ENCODE results near the gene EDIL3.

Gene EDIL3

DNA sequence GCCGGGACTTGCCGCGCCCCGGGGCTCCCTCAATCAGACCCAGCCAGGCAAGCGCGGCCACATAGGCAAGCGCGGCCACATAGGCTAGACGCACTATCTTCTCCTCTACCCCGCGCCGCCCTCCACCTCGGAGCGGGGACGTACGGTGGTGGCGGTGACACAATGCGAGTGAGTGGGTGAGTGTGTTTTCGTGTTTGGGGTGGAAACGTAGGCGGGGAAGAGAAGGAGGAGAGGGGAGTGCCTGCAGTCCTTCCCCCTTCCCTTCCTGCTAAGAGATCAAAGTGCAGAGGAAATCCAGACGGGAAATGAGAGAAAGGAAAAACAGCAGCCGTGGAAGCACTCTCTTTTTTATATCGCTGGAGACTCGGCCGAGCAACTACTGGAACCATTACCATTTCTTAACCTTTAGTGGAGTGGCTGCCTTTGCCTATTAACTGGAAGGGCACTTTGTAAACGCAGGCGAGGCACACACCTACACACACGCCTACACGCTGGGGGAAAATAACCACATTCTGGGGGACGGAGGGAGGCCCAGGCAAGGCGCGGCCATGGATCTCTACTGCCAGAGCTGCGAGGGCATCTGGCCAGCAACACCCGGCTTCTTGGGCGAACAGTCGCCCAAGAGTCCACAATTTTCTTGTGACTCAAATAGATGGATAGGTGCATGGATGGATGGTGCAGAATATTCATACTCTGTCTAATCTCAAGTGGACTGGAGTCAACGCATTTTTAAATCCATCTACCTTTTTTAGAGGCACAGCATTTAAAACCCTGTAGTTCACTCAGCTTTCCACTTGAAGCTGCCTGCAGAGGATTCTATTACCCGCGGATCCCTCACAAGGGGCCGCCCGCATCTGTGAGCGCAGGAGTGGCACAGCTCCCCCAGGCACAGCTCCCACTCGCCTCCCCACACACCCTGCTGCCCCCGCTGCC, 2.1 kb downstream of the EDIL3 start:
- DNase-seq, result peak; percentile 32 to 83 (median 69)
- intact Hi-C loops (cut with DNase I), result loop anchor here (10.0 kb wide), 2 partner anchors 98 to 458 kb away; no protein-coding TSS in a partner anchor

DNA sequence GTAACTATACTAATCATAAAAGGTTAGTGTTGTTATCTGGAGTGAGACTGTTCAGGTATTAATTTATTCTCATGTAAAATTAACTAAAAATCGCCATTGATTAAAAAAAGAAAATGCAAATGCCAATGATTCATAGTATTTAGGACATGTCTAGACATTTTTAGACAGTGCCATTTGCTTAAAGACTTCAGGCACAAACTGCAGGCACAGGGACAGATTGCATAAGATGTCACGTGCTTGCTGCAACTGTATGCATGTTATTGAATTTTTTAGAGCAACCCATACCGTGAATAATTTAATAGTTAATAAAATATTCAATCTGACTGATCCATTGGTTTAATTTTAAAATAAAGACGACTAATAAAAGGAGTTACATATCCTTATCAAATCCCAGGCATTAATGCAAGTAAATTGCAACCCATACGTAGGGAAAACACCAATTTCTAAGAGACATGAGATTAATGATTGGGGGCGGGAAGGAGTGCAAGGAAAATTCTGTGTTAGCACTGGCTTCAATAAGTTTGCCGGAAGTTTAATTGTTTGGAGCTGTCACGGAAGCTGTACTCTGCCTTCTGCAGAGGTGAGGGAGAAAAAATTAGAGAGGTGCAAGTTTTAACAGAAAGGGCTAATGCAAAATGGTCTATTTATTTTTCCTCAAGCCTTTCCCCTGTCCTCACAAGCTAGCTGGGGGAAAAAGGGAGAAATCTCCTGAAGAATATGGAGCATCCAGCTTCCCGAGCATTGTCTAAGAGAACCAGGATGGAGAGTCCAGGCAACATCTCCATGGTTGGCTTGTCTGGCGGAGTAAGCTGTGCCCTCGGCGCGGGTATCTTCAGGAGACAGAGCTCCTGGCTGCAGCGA, 2.9 kb downstream of the EDIL3 start:
- intact Hi-C loops (cut with DNase I), result loop anchor here (10.0 kb wide), 2 partner anchors 97 to 457 kb away; no protein-coding TSS in a partner anchor

DNA sequence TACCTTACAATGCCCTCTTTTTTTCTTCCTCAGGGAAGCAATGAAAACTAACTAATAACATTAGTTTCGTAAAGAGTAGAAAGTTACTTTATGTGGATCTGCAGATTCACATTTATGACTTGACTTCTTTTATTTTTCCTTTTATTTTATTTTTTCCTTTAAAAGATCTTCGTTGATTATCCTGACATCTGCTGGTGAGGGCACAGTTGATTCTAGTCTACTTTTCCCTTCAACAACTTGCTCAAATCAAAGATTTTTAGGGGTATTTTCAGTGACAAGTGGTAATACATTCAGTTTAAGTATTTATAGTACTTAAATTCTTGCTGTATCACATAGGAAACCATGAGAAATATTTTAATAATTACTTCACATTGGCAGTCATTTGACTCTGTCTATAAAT, 4.9 kb downstream of the EDIL3 start:
- DNase-seq, result peak in 1 of 42 donors; percentile 25
- intact Hi-C loops (cut with DNase I), result loop anchor here (10.0 kb wide), 2 partner anchors 95 to 455 kb away; no protein-coding TSS in a partner anchor

More for the DNA sequence above, 2.9 kb downstream of the EDIL3 start:
- peak in 37 of 42 donors; percentile 18 to 82 (median 56) for DNase-seq

DNA sequence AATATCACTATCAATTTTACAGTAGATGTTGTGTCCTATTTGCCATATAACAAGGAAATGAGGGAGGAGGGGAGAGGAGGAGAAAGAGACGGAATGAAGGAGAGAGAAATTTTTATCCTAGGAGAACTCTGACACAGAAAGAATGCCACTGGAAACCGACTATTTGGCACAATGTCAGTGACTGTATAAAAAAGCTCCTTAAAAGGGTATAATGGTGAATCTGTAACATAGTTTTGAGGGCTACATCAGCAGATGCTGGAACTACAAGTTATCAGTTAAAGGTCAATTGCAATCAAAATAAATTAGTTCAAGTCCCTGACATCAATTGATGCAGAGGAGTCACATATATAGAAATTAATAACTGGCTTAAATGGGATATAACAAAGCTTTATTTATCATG, 5.7 kb downstream of the EDIL3 start:
- no peak for DNase-seq
- intact Hi-C loops (cut with DNase I), result no loop called here

DNA sequence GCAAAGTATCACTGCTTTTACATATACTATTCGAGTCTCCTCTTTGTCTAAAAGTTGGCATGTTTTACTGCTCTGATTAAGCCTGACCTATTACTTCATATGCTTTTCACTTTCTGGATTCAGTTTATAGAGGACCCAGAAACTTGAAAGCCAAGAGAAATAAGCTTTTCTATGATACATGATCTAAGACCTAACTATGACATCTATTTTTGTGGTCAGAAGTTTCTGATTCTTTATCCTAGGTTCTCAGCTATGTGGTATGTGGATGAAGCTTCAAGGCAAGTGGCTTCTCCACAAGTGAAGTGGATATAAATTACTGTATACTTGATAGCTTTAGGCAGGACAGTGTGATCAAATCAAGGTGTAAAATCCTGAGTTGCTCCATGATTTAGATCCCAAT, 6.3 kb downstream of the EDIL3 start:
- DNase-seq, result no peak
- intact Hi-C loops (cut with DNase I), result no loop called here

DNA sequence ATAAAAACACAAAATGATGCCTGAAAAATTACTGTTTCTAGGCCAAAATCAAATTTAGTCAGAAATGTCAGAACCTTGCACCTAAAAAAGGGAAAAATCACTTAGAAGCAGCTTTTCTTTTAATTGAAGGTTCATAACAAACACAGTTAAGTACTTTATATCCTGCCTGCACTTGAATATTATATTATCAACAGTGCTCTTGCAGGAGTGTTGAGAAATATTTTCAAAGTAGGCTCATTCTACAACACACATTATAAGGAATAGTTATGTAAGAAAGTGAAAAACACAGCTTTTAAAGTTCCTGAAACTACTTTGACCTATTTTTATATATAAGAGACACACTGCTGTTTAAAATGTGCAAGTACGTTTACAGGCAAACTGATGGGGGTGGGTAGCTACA, 8.3 kb downstream of the EDIL3 start:
- DNase-seq, result no peak
- intact Hi-C loops (cut with DNase I), result no loop called here

DNA sequence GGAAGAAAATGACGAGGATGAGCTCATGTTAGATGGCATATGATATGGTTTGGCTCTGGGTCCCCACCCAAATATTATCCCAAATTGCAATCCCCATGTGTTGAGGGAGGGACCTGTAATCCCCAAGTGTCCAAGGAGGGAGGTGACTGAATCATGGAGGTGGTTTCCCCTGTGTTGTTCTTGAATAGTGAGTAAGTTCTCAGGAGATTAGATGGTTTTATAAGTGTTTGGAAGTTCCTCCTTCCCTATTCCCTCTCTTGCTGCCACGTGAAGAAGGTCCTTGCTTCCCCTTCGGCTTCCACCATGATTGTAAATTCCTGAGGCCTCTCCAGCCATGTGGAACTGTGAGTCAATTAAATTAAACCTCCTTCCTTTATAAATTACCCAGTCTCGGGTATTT, 10.1 kb downstream of the EDIL3 start:
- DNase-seq, result no peak
- intact Hi-C loops (cut with DNase I), result no loop called here

DNA sequence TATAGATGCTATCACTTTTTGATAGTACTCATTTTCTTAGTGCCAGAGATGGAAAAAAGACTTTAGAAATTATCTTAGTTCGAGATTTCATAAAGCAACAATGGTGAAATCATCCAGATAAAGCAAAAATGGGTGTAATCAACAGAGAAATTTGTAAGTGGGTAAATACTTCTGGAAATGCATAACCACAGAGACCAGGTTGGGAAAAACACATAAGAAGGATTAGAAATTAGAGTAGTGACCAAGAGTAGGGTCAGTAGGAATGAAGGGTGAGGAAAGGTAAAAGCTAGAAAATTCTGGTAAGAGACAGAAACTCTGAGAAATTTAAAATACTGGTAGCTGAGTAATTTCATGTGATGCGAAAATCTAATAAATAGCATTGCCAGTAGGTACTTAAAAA, 11.2 kb downstream of the EDIL3 start:
- DNase-seq, result no peak
- intact Hi-C loops (cut with DNase I), result no loop called here

DNA sequence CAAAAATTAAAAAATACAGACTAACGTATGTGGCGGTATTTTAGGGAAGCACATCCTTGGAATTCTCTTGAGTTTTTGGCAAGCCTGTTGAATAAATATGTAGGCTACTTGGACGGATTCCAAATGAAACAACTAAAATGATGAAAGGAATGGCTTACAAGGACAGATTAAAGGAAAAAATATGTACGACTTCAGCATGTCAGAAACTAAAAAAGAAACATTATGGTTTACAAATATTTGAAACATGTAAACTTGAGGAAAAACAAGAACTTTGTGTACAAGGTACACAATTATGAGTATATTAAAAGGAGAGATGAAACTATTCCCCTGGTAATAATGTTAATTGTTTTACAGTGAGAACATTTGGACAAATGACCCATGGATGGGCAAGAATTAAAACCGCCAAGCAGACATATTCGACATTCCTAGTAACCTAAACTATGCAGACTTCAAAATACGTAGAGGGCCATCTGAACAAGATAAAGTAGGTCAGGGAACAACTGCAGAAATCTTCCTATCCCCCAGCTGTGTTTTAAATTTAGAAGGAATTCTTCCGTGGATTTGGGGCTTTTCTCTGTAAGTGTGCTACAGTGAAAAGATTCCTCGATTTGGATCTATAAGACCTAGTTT, 12.5 kb downstream of the EDIL3 start:
- intact Hi-C loops (cut with DNase I), result no loop called here
- no peak for DNase-seq

DNA sequence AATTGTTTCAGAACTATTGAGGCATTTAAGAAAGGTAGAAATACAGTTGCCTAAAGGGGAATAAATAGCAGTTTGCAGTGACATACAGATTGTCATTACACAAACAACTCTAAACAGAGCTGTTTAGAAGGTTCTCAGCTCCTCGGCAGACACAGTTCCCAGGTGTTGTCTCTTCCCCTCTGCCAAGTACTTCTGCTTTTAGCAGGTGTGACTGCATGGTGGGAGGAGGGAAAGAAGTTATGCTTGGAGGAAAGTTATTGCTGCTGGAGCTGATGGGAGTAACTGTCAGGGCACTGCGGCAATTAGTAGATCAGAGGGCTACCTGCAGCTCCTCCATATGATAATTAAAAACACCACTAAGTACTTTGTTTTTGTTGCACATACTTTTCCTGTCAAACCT, 14.5 kb downstream of the EDIL3 start:
- DNase-seq, result no peak
- intact Hi-C loops (cut with DNase I), result no loop called here

DNA sequence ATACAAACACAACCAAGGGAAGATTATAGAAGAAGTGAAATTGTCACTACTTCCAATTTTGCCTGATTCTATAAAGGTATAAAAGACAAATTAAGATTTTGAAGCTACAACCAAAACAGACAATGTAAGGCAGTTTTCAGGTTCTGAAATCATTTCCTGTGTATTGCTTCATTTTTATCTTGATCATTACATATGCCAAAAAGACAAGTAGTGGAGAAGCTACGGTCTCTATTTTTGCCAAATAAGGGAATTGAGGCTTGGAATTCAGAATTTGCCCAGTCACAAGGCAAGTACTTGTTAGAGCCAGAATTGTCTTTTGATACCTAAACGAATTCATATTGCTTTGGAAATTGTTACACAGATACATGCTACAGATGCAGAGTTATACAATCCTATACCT, 20.6 kb downstream of the EDIL3 start:
- intact Hi-C loops (cut with DNase I), result no loop called here
- DNase-seq, result no peak

DNA sequence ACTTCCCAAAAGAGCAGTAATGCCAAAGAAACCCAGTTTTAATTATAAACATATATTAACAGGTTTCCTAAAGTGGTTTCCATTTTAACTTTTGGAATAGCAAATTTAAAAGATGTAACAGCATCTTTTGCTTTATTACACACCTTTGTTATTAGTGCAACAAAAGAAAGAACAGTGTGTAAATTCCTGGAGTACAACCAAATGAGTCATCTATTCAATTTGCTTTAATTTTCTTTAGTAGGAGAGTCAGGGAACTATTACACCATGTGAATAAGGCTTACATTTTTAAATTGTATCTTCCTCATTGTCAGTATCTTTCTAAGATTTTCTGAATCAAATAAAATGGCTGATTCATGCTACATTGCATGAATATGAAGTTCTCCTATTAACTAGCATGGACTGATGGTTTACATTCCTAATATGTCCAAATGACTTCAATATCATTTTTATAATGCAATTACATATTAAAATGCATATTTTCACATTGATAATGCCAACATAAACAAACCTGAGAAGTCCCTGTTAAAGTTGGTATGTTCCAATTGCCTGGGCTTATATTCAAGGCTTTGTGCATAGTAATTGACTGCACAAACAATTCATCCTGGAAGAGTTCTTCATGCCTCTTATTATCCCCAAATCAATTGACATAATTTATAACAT, 22.5 kb downstream of the EDIL3 start:
- no peak for DNase-seq
- intact Hi-C loops (cut with DNase I), result no loop called here

DNA sequence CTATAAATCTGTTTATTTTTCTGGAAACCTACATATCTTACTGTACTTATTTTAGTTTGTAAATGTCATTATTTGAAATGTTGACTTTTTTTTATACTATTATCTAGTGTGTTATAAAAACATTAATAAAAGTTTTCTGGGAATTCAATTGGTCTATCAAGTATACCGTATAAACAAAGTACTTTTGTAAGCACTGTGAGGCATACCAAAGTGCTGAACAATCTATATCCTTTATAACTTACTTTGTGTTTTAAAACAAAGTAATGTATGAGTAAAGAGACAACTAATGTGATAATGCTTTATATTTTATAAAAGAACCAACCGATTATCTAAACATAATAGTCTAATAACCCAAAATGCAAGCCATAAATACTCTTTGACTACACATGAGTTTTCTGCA, 23.1 kb downstream of the EDIL3 start:
- intact Hi-C loops (cut with DNase I), result no loop called here
- no peak for DNase-seq

DNA sequence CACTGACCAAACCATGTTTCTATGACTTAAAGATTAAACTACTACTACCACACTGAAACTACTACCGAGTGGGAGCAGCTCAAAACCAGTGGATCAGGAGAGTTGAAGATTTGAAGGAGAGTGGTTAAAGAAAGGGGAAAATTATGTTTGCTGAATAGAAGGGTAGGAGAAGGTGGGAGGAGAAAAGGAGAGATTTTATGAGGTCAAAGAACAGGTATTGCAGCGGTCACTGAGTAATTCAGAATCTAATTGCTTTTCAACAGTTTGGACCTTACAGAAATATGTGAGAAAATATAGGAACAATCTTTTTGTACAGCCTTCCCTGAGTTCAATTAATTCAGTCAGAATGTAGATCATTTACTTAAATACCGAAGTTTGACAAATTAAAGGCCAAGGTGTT, 24.6 kb downstream of the EDIL3 start:
- intact Hi-C loops (cut with DNase I), result no loop called here
- DNase-seq, result no peak

DNA sequence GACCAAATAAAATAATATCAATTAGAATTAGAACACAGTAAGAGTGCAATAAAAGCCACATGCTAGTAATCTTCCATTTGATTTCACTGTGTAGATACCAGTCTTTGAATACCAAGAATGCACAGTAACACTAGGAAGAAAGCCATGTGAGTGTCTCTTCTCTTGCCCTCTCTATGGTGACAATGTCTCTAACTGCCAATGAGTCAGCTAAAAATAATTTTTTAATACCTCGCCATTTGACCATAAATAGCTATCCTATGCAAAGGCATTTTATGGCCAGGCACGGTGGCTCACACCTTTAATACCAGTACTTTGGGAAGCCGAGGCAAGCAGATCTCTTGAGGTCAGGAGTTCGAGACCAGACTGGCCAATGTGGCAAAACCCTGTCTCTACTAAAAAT, 30.6 kb downstream of the EDIL3 start:
- intact Hi-C loops (cut with DNase I), result no loop called here

DNA sequence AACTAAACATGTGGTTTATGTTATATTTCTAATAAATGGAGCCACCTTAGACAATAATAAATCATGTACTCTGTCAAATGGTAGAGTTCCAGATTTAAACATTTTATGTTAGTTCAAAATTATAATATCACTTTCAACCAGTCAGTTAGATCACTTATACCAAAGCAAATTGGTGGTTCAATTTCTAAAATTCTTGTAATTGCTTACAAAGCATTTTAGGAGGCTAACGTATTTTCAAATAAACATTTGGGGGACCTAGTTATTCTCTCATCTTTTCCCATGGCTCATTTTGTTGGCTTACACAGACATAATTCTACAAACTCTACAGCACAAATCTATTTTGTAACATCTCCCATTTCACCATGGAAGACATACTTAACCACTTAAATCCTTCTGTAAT, 39.9 kb downstream of the EDIL3 start:
- intact Hi-C loops (cut with DNase I), result no loop called here
- no peak for DNase-seq

More for the DNA sequence above, 30.6 kb downstream of the EDIL3 start:
- no peak for DNase-seq

DNA sequence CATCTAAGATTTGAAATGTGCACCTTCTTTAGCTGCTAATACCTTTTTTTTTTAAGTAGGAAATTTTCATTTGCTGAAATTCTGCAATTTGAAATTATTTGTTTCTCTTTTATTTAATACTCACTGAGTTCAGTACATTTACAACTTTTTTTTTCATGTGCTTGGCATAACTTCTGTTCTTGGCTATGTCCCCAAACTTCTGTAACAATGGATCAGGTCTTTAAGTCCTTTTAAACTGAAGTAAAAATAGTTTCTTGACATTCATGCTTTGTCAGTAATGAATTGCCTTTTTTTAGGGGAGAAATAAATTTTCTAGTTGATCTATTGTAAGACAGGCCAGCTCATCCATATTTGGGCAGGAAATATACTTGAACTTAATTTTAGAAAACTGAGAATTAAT, 41.5 kb downstream of the EDIL3 start:
- intact Hi-C loops (cut with DNase I), result no loop called here
- DNase-seq, result no peak

DNA sequence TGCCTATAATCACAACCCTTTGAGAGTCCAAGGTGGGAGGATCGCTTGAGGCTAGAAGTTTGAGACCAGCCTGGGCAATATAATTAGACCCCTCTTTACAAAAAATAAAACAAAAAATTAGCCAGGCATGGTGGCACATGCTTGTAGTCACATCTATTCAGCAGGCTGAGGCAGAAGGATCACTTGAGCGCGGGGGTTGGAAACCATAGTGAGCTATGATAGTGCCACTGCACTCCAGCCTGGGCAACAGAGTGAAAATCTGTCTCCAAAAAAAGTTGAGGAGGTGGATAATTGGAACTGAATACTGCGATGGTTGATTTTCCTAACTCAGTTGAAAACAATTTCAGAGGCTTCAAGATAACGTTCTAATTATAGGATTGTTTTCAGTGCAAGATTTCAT, 52.6 kb downstream of the EDIL3 start:
- peak in 9 of 42 donors; percentile 4 to 45 (median 27) for DNase-seq
- intact Hi-C loops (cut with DNase I), result no loop called here

DNA sequence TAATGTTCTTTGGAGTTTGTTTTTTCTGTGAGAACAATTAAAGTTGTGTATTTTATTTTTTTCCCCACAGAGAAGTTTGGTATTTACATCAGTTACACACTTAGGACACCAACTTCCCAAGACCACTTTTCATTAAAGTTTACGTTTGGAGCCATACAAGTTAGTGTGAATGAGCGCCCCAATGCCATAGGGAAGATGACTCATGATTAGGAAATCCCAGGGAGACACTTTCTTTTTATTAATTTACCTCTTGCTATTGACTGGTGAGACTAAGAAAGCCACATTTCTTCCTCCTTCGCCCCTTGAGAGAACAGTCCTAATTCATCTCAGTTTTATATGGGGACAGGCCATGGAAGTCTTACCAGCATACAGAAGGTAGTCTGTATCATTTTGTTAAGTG, 57.1 kb downstream of the EDIL3 start:
- no peak for DNase-seq
- intact Hi-C loops (cut with DNase I), result no loop called here
